SHP77 (cell line): ENCODE measurements around the gene PIEZO2.

Experiments
- DNase-seq, 2 experiments: peaks; one replicate each; lab custom pipeline; 2025; lab: John Stamatoyannopoulos, UW

The PIEZO2 gene

DNA sequence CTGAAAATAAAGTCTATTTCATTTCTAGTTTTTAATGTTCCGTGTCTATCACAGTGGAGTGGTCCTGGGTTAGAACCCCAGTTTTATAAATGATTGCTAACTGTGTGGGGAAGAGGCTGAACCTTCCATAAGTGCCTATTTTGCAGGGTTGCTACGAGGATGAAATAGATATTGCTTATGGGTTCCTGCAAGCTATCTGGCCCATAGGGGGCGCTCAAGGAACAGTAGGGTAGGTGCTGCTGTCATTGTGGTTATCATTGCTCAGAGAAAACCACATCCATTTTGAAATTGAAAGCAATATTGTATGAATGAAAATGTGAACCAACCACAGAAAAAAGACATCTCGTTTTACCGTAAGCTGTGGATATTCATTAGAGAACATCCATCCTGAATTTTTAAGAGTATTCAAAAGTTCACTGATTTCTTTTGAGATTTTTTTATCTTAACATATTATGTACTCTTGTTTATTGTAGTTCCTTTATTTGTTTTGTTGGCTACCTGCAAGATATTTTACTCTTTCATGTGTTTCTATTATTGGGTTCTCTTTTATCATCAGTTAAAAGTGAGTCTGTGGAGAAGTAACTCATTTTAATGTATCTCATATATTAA lies 362.0 kb downstream of the PIEZO2 start:
- peak; percentile 14 to 52 for DNase-seq

DNA sequence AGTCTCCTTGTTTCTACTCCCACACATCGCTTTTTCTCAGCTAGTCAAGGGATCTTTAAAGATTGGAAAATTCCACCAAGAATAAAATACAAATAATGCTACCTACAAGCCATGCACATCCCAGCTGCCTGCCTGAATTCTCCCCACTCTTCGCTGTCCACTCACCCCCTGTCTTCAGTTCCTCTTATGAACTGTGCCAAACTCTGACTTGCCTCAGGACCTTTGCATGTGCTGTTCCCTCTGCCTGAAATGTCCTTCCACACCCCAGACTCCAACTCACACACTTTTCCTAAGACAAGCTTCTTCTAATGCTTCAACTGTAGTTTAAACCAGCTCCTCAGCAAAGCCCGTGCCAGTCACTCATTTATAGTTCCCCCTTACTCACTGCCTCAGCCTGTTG lies 363.6 kb downstream of the PIEZO2 start:
- DNase-seq, result no peak

GRCh38 chr18:10784596-10785202 lies 364.7 kb downstream of the PIEZO2 start:
- DNase-seq, result no peak

DNA sequence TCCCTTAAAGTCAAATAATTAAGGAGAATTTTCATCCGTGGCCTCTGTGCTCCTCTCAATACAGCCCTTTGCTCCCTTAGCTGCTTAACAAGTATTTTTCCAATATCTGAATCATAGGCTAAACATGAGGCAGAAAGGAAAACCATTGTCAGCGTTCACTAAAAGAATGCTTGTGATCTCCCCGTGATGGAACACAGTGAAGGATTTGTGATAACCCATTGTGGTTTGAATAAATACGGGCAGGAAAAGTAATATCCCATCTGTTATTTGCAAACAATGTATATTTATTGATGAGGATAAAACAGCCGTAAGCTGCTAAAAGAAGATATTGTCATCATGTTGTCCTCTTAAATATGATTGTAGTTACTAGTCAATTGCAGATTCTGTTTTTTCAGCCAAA lies 365.4 kb downstream of the PIEZO2 start:
- DNase-seq, result no peak

- DNase-seq, result no peak
Measured at GRCh38 chr18:10776493-10776892, 372.9 kb downstream of the PIEZO2 start.

GRCh38 chr18:10775026-10775425 lies 374.3 kb downstream of the PIEZO2 start:
- no peak for DNase-seq

- no peak for DNase-seq
Measured at GRCh38 chr18:10771053-10771709, 378.2 kb downstream of the PIEZO2 start.

GRCh38 chr18:10770264-10770663 lies 379.1 kb downstream of the PIEZO2 start:
- no peak for DNase-seq

DNA sequence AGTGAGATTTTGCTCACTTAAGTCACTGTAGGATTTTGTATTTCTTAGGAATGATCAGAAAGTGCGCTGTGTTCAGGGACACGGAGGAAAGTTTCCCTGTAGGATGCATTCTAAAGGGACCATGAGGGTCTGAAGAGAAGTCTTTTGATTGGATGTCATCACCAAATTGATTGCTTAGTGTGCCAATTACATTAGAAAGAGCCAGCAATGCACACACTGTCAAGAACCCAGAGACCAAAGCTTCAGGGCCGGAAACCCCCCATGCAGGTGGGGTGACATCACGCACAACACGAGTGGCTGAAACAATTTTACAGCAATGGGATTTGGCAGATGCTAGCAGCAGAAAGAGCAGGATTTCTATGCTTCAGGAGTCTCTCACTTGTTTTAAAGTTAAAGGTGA lies 381.1 kb downstream of the PIEZO2 start:
- no peak for DNase-seq

DNA sequence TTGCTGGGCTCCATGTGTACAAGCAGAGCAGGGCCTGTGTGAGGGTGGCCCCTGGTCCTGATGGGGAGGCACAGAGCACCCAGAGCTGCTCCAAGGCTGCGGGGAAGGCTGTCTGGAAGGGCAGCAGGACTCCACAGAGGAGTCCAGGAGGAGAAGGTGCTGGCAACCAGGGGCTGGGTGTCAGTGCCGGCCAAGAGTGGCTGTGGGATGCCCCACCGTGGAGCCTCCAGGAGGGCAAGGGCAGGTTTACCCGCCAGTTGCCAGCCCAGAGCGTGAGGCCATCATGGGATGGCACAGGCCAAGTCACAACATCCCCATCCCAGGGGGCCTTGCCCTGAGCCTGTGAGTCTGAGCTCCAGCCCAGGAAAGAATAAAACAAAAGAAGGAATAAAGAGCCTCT lies 381.7 kb downstream of the PIEZO2 start:
- DNase-seq, result no peak

DNA sequence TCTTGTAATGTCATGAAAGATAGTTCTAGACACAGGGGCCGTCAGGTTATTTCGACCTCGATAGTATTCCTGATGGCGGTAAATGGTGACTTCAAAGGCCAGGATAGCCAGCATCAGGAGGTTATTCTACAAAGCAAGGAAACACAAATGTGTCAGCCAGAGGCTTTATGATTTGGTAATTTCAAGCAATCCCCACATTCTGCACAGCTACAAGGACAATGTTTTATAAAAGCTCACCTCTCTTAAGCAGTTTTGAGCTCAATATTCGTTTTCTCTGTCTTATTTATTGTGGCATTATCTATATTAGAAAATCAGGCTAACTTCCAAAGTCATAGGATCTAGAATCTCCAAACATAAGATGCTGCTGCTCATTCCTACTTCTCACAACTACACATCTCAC lies 388.4 kb downstream of the PIEZO2 start:
- DNase-seq, result no peak

DNA sequence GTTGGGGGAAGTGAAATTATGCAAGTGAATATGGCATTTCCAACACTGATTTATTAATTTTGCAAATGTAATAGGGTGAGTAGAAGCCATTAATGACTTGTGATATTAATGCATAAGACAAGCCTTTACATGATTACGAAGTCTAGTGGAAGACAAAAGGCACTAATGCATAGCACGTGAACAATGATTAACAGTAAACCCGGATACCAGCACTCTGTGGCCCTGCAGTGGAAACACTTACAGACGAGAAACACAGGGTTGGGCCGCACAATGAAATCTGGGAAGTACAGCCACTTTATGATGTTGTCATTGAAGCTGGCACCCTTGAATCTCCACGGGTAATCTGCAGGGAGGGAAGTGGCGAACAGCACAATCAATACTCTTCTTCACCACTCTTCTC lies 390.1 kb downstream of the PIEZO2 start:
- no peak for DNase-seq

DNA sequence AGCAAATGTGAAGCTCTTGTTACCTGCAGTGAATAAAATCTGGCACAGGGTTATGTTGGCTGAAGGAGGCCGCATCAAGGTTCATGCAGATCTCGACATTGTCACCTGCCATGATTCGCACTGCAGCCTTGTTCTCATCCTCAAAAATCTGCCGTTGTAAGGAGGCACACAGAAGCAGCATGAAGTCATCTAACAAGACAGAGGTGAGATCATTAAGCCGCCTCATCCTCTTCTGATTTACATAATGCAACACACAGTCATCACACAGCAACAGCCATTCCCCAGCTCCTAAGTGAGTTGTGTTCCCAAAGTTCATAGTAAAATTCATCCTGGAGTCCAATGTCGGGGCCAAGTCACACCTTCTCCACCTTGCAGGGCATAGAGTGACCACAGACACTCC lies 391.4 kb downstream of the PIEZO2 start:
- DNase-seq, result no peak

- DNase-seq, result no peak
Measured at GRCh38 chr18:10757349-10757748, 392.0 kb downstream of the PIEZO2 start.

DNA sequence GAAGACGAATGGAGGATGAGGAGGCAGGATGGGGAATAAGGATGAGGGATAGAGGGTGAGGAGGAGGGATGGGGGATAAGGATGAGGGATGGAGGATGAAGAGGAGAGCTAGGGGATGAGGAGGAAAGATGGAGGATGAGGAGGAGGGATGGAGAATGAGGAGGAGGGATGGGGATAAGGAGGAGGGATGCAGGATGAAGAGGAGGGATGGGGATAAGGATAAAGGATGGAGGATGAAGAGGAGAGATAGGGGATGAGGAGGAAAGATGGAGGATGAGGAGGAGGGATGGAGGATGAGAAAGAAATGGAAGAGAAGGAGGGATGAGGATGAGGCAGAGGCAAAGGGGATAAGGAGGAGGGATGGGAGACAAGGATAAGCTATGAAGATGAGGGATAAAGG lies 393.5 kb downstream of the PIEZO2 start:
- no peak for DNase-seq

- no peak for DNase-seq
Measured at GRCh38 chr18:10754128-10754527, 395.2 kb downstream of the PIEZO2 start.

DNA sequence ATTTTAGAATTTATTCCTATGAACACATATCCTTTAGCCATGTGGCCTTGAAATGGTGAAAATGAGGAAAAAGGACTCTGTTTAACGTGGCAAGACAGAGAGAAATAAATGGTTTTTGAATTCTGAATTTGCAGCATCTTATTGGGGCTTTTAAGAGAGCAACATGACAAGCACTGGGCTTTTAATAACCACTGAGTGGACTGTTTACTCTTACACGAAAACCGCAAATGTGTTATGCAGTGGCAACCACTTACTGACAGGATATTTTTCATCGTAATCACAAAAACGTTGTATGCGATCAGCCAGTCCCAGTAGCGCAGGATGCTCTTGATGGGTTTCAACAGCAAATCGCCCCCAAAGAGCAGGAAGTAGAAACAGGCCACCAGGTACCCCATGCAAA lies 397.0 kb downstream of the PIEZO2 start:
- no peak for DNase-seq

DNA sequence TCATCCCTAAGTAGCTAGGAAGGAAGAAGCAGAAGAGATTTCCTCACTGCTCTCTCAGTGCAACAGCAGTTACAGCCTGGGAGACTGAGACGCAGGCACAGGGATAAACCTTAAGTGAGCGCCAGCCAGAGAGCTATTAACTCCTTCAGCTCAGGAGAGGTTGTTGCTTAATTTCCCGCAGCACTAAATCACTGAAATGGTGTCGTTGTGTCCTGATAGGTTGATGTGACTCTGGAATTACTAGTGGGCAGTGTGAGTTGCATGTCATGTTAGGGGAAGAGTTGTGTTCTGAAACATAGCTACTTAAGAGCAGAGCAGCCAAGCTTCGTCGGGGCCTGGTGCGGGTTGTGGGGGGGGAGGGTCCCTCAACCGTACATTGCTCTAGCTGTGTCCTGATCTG lies 397.7 kb downstream of the PIEZO2 start:
- no peak for DNase-seq

DNA sequence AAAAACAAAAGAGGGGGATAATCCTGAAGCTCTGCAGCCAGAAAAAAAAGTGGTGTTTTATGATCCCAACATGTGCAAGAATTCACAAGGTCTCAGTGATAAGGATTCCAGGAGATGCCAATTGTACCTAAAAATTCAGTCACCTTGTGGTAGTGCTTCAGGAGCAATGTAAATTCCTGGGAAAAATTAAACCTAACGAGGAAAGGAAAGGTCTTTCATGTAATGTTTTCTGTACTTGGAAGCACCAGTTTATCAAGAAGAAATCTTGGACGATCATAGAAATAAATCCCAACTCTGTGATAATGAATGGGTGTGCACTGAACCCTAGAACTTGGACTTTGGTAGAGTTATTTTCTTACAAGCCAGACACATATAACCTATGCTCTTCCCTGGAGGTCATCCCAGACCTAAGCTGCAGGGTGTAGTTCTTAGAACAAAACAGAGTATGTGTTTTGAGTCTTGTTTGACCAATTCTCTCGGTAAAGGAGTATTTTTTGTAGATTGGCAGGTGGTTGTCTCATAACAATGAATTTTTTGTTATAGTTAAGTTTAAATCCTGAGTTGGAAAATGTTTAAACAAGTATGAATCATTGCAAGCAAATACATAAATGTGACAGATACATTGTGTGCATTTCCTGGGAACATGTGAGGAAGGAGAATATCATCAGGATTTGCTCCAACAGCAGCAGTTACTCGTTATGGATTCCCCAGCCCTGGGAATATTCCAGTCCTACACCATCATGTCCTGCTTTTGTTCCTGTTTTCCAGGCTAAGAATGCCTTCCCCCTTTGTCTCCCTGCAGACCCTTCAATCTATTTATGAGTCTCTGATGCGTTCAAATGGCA lies 399.0 kb downstream of the PIEZO2 start:
- no peak for DNase-seq

DNA sequence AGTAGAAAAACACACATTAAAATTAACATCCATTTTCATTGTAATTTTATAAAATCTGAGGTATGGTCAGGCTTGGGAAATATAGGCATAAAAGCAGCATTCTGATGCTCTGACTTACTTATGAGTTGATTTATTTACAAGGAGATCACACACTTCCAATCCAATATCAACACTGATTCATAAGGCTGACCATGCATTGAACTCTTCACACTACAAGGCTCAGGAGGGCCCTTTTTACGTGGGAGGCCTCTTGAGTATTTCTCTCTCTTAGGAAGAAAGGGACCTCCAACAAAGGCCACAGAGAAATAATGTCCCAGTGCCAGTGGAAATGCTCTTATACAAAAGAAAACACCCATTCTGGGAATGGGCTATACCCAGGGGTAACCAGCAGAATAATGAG lies 400.7 kb downstream of the PIEZO2 start:
- no peak for DNase-seq

GRCh38 chr18:10745971-10746370 lies 403.4 kb downstream of the PIEZO2 start:
- no peak for DNase-seq

GRCh38 chr18:10745219-10745618 lies 404.1 kb downstream of the PIEZO2 start:
- DNase-seq, result no peak

- DNase-seq, result no peak
Measured at GRCh38 chr18:10743766-10744165, 405.6 kb downstream of the PIEZO2 start.
